HCT116 (cell line): ENCODE data around the gene OR51E2. TPM values are rescaled to one million over a fixed set of nuclear protein-coding genes. Genes with fewer than 3 reads are reported as not detected.

ENCODE experiments used
- ATAC-seq: fragments of 200-7000 bp; cut with Tn5 transposase; 2 replicates; pipeline ENCODE4 v1.9.1; 2020; ENCODE audit warnings: mild to moderate bottlenecking, moderate library complexity
- BruUV-seq: library from RNA; stranded (reverse); fragments of 400-500 nt; replicated peaks from 2 replicates; lab custom pipeline; 2021; lab: Mats Ljungman, UMichigan
- CTCF ChIA-PET: fragments of 300-600 bp; sonication (Branson Sonifier 250); formaldehyde crosslinking; loops from one replicate; lab custom pipeline; 2021; ENCODE audit warnings: antibody characterized with exemption; lab: Charles Lee
- POLR2A ChIA-PET: fragments of 300-600, 350-600 bp; sonication (Branson Sonifier 250); formaldehyde crosslinking; loops from one replicate; lab custom pipeline; 2021; ENCODE audit warnings: antibody characterized with exemption; lab: Charles Lee
- RAD21 ChIA-PET, 2 experiments: fragments of 300-600 bp; sonication (Branson Sonifier 250); formaldehyde crosslinking; loops; one replicate each; lab custom pipeline; 2023; ENCODE audit warnings: low total read pairs in 2 of 2; ENCODE audit not compliant: uncharacterized antibody in 2 of 2, unreplicated experiment in 2 of 2, low non-redundant PET in 1 of 2; lab: Charles Lee
- DNase-seq: peaks from one replicate; pipeline ENCODE4 v3.0.0-alpha.2; 2010; ENCODE audit warnings: low read depth, low spot score
- H2AFZ ChIP-seq: fragments of 200-600 bp; shearing (Covaris generic), sonication (generic); 2 replicates; pipeline ENCODE4 v1.6.1; 2017; ENCODE audit warnings: low read depth, mixed run types, mixed read lengths, antibody characterized with exemption, low read length; ENCODE audit not compliant: poor library complexity, severe bottlenecking
- H3K27ac ChIP-seq: 2 replicates; pipeline ENCODE4 v1.5.1; 2012; ENCODE audit warnings: low read depth, low read length
- H3K27me3 ChIP-seq: fragments of 200-600 bp; sonication (generic); 2 replicates; pipeline ENCODE4 v1.6.1; 2016; ENCODE audit warnings: mixed run types, low read length, mixed read lengths; ENCODE audit not compliant: insufficient read depth
- H3K36me3 ChIP-seq, 2 experiments: fragments of 200-500 bp in 1 of 2; fragments of 200-600 bp in 1 of 2; sonication (Bioruptor generic) in 1 of 2; sonication (generic) in 1 of 2; 2 replicates each; pipeline versions ENCODE4 v1.5.1 to v1.6.1; 2014 to 2016; ENCODE audit warnings: low read length in 2 of 2, inconsistent platforms in 1 of 2, mixed read lengths in 1 of 2, mixed run types in 1 of 2; ENCODE audit not compliant: insufficient read depth in 2 of 2, control insufficient read depth in 1 of 2
- H3K4me1 ChIP-seq, 2 experiments: fragments of 200-600 bp in 1 of 2; sonication (generic) in 1 of 2; 2 replicates each; pipeline versions ENCODE4 v1.5.1 to v1.6.1; 2012 to 2017; ENCODE audit warnings: low read length in 2 of 2, inconsistent platforms in 1 of 2, mild to moderate bottlenecking in 1 of 2, mixed read lengths in 1 of 2, mixed run types in 1 of 2, moderate library complexity in 1 of 2; ENCODE audit not compliant: insufficient read depth in 2 of 2, control insufficient read depth in 1 of 2
- H3K4me2 ChIP-seq: fragments of 200-600 bp; sonication (generic); 2 replicates; pipeline ENCODE4 v1.6.1; 2017; ENCODE audit warnings: mixed run types, low read length, mixed read lengths
- H3K4me3 ChIP-seq, 2 experiments: fragments of 200-600 bp in 1 of 2; sonication (generic) in 1 of 2; replicated peaks in 1 of 2; 2 replicates each; pipeline ENCODE4 v1.5.1; 2011 to 2016; ENCODE audit warnings: low read length in 2 of 2, control low read depth in 1 of 2, low read depth in 1 of 2, mild to moderate bottlenecking in 1 of 2, mixed read lengths in 1 of 2, mixed run types in 1 of 2
- H3K79me2 ChIP-seq: fragments of 200-600 bp; sonication (generic); 2 replicates; pipeline ENCODE4 v1.6.1; 2017; ENCODE audit warnings: mild to moderate bottlenecking, mixed run types, low read length, moderate library complexity, mixed read lengths; ENCODE audit not compliant: insufficient read depth
- H3K9ac ChIP-seq: fragments of 200-600 bp; sonication (generic); 2 replicates; pipeline ENCODE4 v1.6.1; 2016; ENCODE audit warnings: low read length, mixed read lengths
- H3K9me2 ChIP-seq: fragments of 200-600 bp; sonication (generic), shearing (Covaris generic); 2 replicates; pipeline ENCODE4 v1.6.1; 2017; ENCODE audit warnings: mixed run types, mild to moderate bottlenecking, moderate library complexity; ENCODE audit not compliant: insufficient read depth
- H3K9me3 ChIP-seq, 2 experiments: fragments of 200-500 bp in 1 of 2; fragments of 200-600 bp in 1 of 2; sonication (Bioruptor generic) in 1 of 2; sonication (generic) in 1 of 2; 2 replicates each; pipeline ENCODE4 v1.6.1; 2014 to 2017; ENCODE audit warnings: low read length in 2 of 2, mixed read lengths in 2 of 2, inconsistent platforms in 1 of 2, low read depth in 1 of 2, mild to moderate bottlenecking in 1 of 2, mixed run types in 1 of 2, moderate library complexity in 1 of 2; ENCODE audit not compliant: control insufficient read depth in 1 of 2, insufficient read depth in 1 of 2
- H4K20me1 ChIP-seq: fragments of 200-600 bp; sonication (generic), shearing (Covaris generic); 2 replicates; pipeline ENCODE4 v1.6.1; 2017; ENCODE audit warnings: mixed run types, mild to moderate bottlenecking, moderate library complexity; ENCODE audit not compliant: insufficient read depth
- CEBPB ChIP-seq: IDR thresholded peaks from 2 replicates; pipeline ENCODE4 v1.6.1; 2012; ENCODE audit warnings: low read depth
- FOSL1 ChIP-seq: IDR thresholded peaks from 2 replicates; pipeline ENCODE4 v1.6.1; 2012; ENCODE audit warnings: low read depth
- MAX ChIP-seq: IDR thresholded peaks from 2 replicates; pipeline ENCODE4 v1.6.1; 2012
- RAD21 ChIP-seq: IDR thresholded peaks from 2 replicates; pipeline ENCODE4 v1.6.1; 2012; ENCODE audit warnings: low read depth, mild to moderate bottlenecking
- SP1 ChIP-seq: IDR thresholded peaks from 2 replicates; pipeline ENCODE4 v1.6.1; 2012; ENCODE audit warnings: low read depth
- YY1 ChIP-seq: IDR thresholded peaks from 2 replicates; pipeline ENCODE4 v1.6.1; 2011; ENCODE audit warnings: low read length, low read depth, moderate library complexity, mild to moderate bottlenecking; ENCODE audit not compliant: insufficient replicate concordance; ENCODE audit errors: extremely low read depth
- ZBTB33 ChIP-seq: IDR thresholded peaks from 2 replicates; pipeline ENCODE4 v1.6.1; 2011; ENCODE audit warnings: mild to moderate bottlenecking, low read length, moderate library complexity; ENCODE audit not compliant: insufficient replicate concordance; ENCODE audit errors: extremely low read depth
- ZFX ChIP-seq: fragments of 450-650 bp; IDR thresholded peaks from 2 replicates; pipeline ENCODE4 v1.6.1; 2017
- ZNF274 ChIP-seq: fragments of 200-500 bp; sonication (Bioruptor generic); IDR thresholded peaks from 2 replicates; pipeline ENCODE4 v1.6.1; 2014; ENCODE audit warnings: mild to moderate bottlenecking, low read depth, low read length, inconsistent platforms
- intact Hi-C: fragments of 100-400 bp; cut with micrococcal nuclease; formaldehyde crosslinking; loops from 2 replicates; pipeline ENCODE4 v1.10.0; 2022
- total RNA-seq: library from RNA; stranded (reverse); gene quantifications from one replicate; pipeline ENCODE4 v1.2.1, GENCODE V29; 2021; ENCODE audit not compliant: unreplicated experiment

OR51E2 gene
- total RNA-seq, 1 experiment from 2014 or later: not detected

GRCh38 chr11:4645974-4646373 lies 51.7 kb downstream of the OR51E2 start:
- TF ChIP-seq YY1: no peak
- TF ChIP-seq ZNF274: no peak
- TF ChIP-seq CEBPB: no peak
- TF ChIP-seq MAX: no peak
- TF ChIP-seq ZFX: no peak
- no peak for TF ChIP-seq RAD21
- TF ChIP-seq ZBTB33: no peak
- no peak for TF ChIP-seq FOSL1
- no peak for TF ChIP-seq SP1
- TF ChIP-seq, all 23 proteins: peak for 0
- Histone ChIP-seq H3K9me2 (no peaks in the 10 kb centered on the region), H3K4me3 (no peak overlapping the region), H3K36me3 (no peaks in the 10 kb centered on the region), H3K27me3 (peaks cover 77% of the 10 kb centered on the region), H3K9ac (no peak overlapping the region), H3K4me1 (no peaks in the 10 kb centered on the region), H4K20me1 (no peaks in the 10 kb centered on the region), H3K27ac (no peak overlapping the region), H3K79me2 (no peaks in the 10 kb centered on the region), H3K9me3 (no peaks in the 10 kb centered on the region), H3K4me2 (no peak overlapping the region), H2AFZ (no peak overlapping the region)
- ChIA-PET RAD21 (no interaction called here), CTCF (interaction anchor here (1.7 kb wide), 1 partner anchor 9 kb away, joined by 5 read pairs; the partner anchor contains the start of gene OR51D1), POLR2A (no interaction called here)
- intact Hi-C loops: no loop called here
- BruUV-seq: no TSS peak
- DNase-seq (no peak), ATAC-seq (no peak)
